HG03469 (cell line): ENCODE measurements around the gene PCNA.

Experiments used
- ATAC-seq: cut with Tn5 transposase; IDR thresholded peaks from one replicate; pipeline ENCODE4 v1.9.1; 2021; ENCODE audit warnings: mild to moderate bottlenecking, moderate library complexity, moderate number of reproducible peaks; ENCODE audit not compliant: unreplicated experiment

Gene PCNA

DNA sequence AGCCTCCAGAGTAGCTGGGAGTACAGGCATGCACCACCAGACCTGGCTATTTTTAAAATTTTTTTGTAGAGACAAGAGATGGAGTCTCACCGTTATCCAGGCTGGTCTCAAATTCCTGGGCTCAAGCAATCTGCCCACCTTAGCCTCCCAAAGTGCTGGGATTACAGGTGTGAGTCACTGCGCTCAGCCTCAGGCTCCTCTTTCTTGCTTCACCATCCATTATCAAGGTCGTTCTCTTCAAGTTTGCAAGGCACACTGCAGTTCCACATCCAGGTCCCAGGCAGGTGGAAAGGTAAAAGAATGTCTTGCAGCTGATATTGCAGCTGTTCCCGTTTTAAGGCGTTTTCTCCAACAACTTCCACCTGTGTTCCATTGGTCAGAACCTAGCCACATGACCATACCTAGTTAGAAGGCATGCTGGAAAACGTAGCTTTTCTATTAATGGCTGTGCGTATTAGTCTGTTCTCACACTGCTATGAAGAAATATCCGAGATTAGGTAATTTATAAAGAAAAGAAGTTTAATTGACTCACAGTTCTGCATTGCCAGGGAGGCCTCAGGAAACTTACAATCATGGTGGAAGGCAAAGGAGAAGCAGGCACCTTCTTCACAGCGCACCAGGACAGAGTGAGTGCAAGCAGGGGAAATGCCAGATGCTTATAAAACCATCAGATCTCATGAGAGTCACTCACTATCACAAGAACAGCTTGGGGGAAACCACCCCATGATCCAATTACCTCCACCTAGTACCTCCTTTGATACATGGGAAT is 51.7 kb downstream of the PCNA start:
- ATAC-seq = no peak

DNA sequence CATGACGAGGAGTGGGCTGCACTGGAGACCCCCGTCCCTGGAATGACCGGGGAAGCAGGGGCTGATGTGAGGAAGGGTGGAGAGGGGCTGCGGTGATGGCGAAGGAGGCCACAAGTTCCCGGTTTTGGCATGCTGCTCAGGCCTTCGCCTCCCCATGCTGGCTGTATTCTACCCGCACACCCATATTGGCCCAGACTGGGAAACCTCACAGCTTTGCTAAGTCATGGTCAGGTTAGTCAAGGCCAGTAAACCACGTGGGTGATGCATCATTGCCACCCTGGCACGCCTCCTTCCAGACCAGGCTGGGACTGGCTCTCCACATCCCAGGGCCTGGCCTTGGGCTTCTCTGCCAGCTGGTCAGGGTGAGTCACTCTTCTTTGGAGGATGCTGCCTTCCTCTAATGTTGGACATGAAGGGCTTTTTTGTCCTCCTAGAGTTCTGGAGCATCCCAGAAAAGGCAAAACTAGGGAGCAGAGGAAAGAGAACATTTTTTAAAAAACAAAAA is 53.8 kb downstream of the PCNA start:
- no peak for ATAC-seq

DNA sequence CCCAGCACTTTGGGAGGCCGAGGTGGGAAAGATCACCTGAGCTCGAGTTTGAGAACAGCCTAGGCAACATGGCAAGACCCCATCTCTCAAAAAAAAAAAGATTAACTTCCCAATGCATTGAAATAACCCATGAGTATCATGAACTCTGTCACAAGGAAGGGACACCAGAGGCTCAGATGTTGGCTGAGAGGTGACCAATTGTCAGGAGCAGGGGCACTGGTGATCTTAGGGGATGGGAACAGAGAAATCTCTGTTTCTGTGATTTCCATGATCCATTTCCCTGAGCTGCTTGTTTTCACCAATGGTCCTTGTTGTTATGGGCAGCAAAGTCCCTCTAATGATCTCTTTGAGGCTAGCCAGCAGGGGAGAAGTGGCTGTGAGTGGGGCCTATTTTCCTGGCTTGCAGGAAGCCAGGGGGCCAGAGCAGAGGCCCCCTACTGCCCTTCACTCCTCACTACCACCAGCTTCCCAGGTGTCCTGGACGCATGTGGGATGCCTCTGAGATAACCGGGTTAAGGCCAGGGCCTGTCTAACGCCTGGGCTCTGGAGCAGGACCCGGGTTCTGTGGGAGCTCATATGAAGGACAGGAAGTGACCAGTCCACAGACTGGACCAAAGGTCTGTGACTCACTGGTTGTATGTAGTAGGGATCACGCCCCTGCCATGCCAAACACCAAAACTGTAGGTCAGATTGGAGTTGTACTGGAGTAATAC is 54.4 kb downstream of the PCNA start:
- ATAC-seq = no peak
